IPS DF 4.7 (cell line): ENCODE results near the gene ACP2.
"Not testable (repeated sequence)": the region's sequence is repeated elsewhere in the genome, so short reads cannot be mapped to it uniquely, and the experiment has no call there.

Source experiments
- DNase-seq: peaks from one replicate; pipeline ENCODE4 v3.0.0-alpha.2; 2013; ENCODE audit warnings: low spot score; ENCODE audit errors: extremely low read depth

The ACP2 gene

DNA sequence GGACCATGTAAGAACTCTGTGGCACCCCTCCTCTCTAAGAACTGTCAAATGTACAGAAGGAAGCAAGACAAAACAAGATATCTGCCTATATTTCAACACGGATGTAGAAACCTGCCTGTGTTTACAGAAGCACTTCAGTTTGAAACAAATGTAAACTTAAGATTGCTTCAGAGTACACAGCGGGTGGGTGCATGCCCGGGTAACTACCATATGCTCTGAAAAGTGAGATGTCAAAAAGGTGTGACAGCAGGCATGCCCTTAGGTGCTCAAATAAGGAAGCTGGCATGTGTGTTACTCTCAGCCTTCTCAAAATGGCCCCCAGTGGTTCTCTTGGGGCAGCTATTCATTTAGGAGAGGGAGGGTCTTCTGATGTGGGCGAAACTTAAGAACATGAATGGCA lies 5.2 kb downstream of the ACP2 start:
- no peak for DNase-seq

DNA sequence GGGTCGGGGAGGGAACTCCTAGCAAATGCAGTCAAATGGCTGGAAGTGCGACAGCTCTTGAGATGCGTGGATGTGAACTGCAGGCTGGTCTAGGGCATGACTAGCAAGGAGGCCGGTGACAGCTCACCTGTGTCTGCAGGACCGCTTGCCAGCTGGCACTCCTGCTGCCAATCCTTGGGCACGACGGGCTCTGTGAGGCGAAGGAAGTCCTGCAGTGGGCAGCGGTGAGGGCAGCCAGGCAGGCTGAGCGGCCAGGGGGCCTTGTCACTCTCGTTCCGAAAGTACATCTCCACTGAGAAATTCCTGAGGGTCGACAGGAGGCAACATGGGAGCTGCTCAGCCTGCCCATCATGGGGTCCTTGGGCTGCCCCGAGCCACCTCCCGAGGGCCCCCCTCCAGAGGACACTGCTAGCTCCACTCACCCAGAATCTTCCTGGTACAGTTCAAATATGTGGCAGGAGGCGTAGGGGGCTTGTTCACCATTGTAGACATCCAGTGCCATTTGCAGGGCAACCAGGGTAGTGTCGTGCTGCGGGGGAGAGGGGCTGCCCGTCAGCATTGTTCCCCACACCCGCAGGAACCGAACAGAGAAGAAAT lies 5.9 kb downstream of the ACP2 start:
- DNase-seq = no peak

DNA sequence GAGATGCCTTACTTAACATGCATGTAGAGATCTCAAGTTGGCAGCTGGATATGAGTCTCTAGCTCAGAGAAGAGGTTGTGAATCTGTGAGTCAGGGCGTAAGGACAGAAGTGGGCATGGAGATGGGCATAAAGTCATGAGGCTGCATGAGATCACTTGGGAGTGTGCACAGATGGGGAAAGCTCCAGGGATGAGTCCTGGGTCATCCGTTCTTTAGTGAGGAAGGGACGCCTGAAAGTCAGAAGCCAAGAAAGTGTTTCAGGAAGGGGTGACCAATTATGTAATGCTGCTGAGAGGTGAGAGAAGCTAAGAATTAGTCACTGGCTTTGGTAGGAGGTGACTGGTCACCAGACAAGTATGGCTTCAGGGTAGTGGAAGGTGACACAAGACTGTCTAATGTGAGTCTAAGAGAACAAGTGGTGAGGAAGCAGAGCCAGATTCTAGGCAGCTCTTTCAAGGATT lies 6.7 kb downstream of the ACP2 start:
- DNase-seq = no peak

DNA sequence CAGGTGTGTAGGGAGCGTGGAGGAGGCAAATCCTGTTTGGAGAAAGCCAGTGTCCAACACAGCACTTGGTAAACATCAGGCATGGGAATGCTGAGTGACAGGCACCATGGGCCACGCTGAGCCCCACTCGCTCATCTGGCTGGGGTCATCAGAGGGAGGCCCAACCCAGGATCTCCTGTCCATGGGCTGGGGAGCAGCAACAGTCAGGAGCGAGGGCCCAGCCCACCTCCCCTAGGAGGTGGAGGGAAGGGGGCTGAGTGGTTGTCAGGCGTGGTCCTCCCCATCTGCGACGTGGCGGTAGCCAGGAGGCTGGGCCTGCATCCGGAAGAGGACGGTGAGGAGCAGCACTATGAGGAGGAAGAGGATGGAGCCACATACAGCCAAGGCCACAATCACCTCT lies 8.8 kb downstream of the ACP2 start:
- DNase-seq = no peak

DNA sequence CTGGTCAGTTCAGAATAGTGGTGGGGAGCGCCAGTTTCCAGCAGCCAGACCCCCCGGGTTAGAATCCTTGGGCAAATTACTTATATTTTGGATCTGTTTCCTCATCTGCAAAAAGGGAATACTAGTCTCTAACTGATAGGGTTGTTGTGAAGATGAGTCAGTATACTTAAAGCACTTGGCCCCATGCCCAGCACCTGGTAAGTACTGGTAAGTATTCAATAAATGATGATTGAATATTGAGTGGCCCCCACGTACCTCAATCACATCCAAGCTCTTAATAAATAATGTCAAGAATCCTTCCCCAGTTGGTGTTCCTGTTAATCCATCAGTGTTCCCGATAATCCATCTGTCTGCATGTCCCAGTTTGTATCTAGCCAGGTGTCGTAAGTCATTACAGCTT lies 12.1 kb downstream of the ACP2 start:
- DNase-seq = no peak

DNA sequence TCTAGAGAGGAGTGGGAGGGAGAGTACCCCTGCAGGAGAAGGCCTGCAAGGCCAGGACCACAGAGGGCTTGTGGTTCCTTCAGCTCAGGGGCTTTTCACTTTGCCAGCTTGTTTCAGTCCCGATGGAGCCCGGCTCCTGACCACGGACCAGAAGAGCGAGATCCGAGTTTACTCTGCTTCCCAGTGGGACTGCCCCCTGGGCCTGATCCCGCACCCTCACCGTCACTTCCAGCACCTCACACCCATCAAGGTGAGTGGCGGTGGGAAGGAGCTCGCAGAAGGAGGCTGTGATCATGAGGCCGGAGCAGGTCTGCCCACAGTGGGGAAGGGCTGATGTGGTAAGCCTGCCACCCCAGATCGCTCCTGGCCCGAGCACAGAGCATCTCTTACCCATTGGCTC lies 13.5 kb downstream of the ACP2 start:
- no peak for DNase-seq

DNA sequence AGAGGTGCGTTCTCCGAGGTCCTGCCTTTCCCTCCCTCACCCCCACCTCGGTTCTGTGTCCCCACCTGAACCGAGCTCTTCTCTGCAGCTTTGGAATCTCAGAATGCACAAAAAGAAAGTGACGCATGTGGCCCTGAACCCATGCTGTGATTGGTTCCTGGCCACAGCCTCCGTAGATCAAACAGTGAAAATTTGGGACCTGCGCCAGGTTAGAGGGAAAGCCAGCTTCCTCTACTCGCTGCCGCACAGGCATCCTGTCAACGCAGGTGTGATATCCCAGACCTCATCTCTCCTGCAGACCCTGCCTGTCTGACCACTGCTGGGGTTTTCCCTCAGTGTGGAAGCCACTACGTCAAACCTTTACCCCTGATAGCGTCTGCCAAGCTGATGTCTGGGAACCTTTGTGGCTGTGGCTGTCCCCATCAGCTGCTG lies 13.9 kb downstream of the ACP2 start:
- DNase-seq = no peak

DNA sequence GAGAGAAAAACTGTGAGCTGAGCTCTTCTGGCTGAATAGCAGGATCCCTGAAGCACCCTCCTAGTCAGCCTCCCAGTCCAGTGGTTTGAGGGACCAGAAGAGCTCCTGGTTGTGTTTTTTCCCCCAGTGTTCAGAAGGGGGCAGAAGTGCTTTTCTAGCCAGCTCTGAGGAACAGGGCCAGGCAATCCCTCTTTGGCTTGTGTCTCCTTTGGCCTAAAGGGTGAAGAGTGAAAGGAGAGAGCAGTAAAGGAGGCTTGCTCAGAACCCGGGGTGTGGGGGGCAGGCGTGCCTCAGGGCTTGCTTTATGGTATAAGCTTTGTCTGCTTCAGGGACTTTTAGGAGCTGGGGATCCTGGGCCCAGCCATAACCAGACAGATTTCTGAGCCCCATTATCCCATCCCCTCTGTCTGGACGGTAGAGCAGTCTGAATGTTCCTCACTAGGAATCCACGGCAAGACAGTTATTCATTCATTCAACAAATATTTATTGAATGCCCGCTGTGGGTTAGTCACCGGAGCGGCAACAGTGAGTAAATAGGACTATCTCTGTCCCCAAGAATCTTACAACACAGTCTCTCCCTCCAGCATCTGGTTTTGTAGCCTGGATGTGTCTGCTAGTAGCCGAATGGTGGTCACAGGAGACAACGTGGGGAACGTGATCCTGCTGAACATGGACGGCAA lies 14.5 kb downstream of the ACP2 start:
- DNase-seq = no peak

DNA sequence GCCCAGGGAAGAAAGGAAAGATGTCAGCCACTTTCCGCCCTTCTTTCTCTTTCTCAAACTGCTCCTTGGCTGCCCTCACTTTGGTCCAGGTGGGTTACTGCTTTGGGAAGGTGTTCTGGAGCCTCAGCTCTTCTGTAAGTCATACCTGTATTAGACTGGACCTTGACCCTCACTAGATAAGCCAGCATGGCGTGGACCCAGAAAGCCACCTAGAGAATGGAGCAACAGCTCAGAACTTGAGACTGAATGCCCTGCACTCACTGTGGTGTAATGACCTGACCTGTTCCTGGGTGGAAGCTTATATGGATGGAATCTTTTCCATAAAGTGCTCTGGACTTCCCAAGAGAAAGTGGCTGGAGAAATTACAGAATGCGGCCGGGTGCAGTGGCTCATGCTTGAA lies 15.6 kb downstream of the ACP2 start:
- DNase-seq = no peak

DNA sequence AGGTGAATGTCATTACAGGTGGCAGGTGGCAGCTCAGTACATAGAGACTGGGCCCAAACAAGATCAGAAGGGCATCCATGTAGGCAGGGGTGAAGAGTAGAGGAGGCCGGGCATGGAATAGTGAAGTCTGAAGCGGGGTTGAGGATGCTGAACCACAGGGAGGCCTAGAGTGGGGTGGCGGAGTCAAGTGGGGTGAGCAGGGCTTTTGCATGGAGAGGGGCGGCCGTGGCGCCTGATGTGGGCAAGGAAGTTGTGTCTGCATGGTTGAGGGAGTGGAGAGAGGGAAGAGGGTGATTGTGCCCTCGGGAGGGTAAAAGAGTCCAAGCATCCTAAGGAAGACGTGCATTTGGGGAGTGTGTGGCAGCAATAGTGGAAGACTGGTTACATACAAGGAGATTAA lies 19.5 kb downstream of the ACP2 start:
- no peak for DNase-seq

DNA sequence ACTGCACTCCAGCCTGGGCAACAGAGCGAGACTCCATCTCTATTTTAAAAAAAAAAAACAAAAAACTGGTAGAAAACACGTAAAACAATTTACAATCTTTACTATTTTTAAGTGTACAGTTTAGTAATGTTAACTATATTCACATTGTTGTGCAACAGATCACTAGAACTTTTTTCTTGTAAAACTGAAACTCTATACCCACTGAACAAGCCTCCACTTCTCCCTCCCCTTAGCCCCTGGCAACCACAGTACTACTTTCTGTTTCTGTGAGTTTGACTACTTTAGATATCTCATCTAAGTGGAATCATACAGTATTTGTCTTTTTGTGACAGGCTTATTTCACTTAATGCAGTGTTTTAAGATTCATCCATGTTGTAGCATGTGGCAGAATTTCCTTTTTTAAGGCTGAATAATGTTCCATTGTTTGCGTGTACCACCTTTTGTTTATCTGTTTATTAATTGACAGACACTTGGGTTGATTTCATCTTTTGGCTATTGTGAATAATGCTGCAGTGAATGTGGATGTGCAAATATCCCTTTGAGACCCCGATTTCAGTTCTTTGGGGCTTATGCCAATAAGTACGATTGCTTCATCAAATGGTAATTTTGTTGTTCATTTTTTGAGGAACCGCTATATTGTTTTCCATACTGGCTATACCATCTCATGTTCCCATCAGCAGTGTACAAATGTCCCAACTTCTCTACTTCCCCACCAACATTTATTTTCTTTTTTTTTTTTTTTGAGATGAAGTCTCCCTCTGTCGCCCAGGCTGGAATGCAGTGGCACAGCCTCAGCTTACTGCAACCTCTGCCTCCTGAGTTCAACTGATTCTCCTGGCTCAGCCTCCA lies 22.8 kb downstream of the ACP2 start:
- no peak for DNase-seq

DNA sequence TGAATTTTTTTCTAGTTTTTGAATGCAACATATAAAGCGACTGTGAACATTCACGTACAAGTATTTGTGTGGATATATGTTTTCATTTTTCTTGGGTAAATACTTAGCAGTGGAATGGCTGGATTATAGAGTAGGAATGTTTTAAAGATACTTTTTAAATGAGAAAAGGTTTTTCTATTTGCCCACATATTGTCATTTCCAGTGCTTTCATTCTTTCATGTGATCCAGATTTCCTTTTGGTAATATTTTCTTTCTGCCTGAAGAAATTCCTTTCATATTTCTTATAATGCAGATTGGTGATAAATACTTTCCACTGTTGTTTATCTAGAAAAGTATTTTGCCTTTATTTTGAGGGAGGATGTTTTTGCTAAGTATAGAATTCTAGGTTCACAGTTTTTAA lies 25.9 kb downstream of the ACP2 start:
- no peak for DNase-seq

DNA sequence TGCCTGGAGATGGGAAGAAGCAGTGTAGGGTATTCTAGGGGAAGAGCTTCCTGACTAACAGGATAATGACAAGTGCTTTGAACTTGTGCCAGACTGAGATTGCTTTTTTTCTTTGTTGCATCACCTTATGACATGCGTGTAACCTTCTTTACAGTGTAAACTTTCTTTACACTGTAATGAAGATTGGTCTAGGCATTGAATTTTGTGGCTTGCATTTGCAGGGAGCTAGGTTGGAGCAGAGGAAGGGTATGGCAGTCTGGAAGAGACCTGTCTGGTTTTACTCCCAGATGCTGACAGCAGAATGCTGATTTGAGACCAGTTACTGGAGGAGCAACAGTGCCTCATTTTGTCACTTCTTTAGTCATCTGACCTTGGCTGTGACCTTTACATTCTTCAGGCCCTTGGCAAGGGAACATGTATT lies 28.2 kb downstream of the ACP2 start:
- DNase-seq = no peak

DNA sequence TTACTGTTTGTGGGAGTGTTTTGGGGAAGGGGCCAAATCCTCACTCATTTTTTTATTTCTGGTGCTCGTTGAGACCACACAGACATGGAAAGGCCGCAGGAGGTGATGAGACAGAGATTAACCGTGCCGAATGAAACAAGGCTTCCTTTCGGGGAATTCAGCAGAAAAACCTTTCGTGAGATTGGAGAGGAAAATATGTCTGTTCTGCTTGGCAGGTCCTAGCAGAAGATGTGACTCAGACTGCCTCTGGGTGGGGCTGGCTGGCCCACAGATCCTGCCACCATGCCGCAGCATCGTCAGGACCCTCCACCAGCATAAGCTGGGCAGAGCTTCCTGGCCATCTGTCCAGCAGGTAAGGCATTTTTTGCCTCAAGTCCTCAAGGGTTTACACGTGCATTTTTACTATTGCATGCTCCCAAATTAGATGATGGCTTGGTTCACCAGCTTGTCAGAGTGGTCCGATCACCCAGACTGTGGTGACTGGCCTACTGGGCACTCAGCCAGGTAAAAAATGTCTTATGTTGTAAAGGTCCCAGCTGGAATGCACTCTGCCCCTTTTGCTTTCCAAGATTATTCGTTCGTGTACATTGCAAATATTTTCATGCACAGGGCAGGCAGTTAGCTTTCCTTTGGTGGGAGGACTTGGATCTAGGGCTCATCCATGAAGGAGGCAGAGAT lies 32.4 kb downstream of the ACP2 start:
- no peak for DNase-seq

DNA sequence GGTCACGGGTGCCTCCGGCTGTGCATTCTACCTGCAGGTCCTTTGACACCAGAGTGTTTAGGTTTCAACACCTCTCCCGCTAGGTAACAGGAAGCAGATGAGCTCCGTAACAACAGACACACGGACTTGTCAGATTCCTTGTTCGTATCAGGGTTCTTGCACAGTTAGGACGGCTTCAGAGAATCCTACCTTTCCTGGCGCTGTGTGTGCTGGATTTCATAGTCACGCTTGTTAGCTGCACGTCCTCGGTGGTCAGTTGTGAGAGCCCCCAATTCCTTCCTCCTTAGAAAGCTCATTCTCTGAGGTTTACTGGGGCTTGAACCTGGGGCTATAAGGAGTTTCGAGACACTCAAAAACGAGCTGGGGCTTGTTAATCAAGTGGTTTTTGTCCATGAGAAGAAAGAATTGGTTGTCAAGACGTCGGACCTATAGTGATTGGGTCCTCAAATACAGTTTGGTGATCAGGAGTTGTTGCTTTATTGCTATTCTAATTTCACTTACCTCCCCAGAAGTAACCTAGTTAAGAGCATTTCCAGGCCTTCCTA lies 33.2 kb downstream of the ACP2 start:
- no peak for DNase-seq

DNA sequence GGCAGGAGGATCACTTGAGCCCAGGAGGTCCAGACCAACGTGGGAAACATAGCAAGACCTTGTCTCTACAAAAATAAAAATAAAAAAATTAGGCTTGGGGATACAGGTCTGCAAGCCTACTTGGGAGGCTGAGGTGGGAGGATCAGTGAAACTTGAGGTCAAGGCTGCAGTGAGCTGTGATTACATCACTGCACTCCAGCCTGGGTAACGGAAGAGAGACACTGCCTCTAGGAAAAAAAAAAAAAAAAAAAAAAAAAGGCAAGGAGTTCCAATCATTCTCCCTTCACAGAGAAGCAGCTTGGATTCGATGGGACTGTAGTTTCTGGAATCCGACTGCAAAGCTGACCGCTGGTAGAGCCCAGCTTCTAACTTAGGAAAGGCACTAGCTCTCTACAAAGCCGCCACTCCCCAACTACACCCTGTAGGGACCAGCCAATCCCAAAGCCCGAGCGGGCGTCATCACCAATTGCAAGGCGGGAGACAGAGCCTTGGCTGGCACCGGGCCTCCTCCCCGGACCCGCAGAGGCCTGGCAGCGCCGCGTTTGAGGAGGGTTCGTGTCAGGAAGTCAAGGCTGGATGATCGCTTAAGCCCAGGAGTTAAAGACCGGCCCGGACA lies 34.6 kb downstream of the ACP2 start:
- no peak for DNase-seq

DNA sequence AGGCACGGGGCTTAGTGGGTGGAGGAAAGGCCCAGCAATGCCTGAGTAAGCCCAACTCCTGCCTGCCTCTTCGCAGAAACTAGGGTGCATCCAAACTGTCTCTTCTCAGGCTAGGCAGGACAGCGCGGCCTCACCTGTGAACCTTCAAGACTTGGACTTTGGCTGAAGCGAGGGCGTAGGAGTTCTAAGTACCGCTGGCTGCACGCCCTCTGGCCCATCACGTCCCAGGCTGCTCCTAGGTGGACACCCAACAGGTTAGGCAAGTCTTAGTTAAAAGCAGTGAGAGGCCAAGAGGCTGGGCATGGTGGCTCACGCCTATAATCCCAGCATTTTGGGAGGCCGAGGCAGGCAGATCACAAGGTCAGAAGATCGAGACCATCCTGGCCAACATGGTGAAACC lies 35.7 kb downstream of the ACP2 start:
- no peak for DNase-seq

DNA sequence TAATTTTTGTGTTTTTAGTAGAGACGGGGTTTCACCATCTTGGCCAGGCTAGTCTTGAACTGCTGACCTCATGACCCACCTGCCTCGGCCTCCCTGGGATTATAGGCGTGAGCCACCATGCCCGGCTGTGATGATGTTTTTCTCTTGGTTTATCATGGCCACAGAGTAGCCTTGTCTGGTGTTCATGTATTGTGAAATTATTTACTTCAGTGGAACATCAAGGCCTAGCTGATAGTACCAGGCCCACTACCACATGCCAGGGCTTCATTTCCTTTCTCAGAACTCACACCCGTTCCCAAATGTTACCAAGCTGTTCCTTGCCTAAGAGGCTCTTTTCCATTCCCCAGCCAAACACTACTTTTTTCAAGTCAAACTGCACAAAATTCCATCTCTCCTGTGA lies 40.0 kb downstream of the ACP2 start:
- DNase-seq = no peak

DNA sequence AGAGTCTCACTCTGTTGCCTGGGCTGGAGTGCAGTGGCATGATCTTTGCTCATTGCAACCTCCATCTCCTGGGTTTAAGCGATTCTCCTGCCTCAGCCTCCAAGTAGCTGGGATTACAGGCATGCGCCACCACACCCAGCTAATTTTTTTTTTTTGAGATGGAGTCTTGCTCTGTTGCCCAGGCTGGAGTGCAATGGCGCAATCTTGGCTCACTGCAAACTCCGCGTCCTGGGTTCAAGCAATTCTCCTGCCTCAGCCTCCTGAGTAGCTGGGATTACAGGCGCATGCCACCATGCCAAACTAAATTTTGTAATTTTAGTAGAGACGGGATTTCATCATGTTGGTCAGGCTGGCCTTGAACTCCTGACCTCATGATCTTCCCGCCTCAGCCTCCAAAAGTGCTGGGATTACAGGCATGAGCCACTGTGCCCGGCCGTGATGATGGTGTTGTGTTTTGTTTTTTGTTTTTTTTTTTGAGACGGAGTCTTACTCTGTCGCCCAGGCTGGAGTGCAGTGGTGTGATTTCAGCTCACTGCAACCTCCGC lies 40.5 kb downstream of the ACP2 start:
- not testable (repeated sequence) for DNase-seq

DNA sequence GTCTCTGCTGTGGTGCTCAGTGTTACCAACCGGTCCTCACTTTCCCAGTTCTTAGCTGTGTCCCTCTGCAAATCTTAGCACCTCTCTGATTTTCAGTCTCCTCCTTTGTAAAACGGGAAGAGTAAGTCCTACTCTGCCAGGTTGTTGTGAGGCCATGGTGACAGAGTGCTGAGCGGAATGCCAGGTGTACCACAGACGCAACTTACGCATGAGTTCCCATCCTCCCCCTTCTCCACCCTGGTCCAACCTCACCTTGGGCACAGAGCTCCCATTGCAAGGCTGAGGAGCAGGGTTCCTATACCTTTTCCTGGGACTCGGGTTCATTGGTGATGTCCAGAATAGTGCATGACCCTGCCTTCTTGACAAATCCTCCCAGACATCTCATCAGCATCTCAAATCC lies 41.2 kb downstream of the ACP2 start:
- DNase-seq = no peak

DNA sequence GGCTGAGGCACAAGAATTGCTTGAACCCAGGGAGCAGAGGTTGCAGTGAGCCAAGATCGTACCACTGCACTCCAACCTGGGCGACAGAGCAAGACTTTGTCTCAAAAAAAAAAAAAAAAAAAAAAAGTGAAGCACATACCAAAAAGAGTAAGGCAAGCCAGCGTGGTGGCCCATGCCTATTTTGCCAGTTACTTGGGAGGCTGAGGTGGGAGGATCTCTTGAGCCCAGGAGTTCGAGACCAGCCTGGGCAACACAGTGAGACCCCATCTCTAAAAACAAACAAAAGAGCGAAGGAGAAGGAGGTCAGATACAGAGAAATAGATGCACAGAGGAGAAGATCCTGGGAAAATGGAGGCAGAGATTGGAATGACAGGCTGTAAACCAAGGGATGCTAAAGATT lies 42.0 kb downstream of the ACP2 start:
- DNase-seq = not testable (repeated sequence)
